Stomach (tissue), 9 donors: ENCODE measurements around the gene XYLT1. TPM values are rescaled to one million over a fixed set of nuclear protein-coding genes. Genes with fewer than 3 reads are reported as not detected.
A peak's percentile ranks its signal among the peaks of the same experiment; 100 is the strongest.

ENCODE experiments used
- DNase-seq, 2 donors: peaks; one replicate each; pipeline versions ENCODE4 v3.0.0 to v3.0.0-alpha.2; 2013 to 2019
- H3K27ac ChIP-seq, 5 donors: fragments of 200-600 bp in 4 of 5; sonication (generic) in 4 of 5; one replicate each; pipeline ENCODE4 v1.5.1; 2013 to 2019; ENCODE audit warnings: mild to moderate bottlenecking in 1 of 5, moderate library complexity in 1 of 5
- H3K27me3 ChIP-seq, 3 donors: fragments of 200-600 bp; sonication (generic); one replicate each; pipeline ENCODE4 v1.5.1; 2017 to 2019; ENCODE audit warnings: mixed run types in 1 of 3
- H3K36me3 ChIP-seq, 4 donors: fragments of 200-600 bp; sonication (generic); 1 replicate in 3 of 4; 2 replicates in 1 of 4; pipeline ENCODE4 v1.5.1; 2016 to 2019
- H3K4me1 ChIP-seq, 4 donors: fragments of 200-600 bp; sonication (generic); one replicate each; pipeline ENCODE4 v1.5.1; 2016 to 2019
- H3K4me3 ChIP-seq, 4 donors: fragments of 200-600 bp; sonication (generic) in 3 of 4; one replicate each; pipeline ENCODE4 v1.5.1; 2016 to 2019; ENCODE audit warnings: mild to moderate bottlenecking in 1 of 4
- H3K9me3 ChIP-seq, 4 donors: fragments of 200-600 bp; sonication (generic); one replicate each; pipeline ENCODE4 v1.5.1; 2016 to 2019
- CTCF ChIP-seq, 7 experiments: fragments of 450-650 bp in 4 of 7; fragments of 200-600 bp in 3 of 7; sonication (generic) in 3 of 7; IDR thresholded peaks; one replicate each; pipeline ENCODE4 v1.5.1; 2016 to 2019; ENCODE audit warnings: antibody characterized with exemption in 7 of 7, control low read depth in 2 of 7, mild to moderate bottlenecking in 1 of 7
- EP300 ChIP-seq: sonication (generic); formaldehyde crosslinking; IDR thresholded peaks from one replicate; pipeline ENCODE4 v1.6.1; 2017; ENCODE audit warnings: antibody characterized with exemption
- POLR2A ChIP-seq, 4 donors: fragments of 450-650 bp; IDR thresholded peaks; one replicate each; pipeline ENCODE4 v1.6.1; 2016; ENCODE audit warnings: antibody characterized with exemption in 4 of 4, control low read depth in 2 of 4, mild to moderate bottlenecking in 1 of 4, moderate library complexity in 1 of 4
- POLR2AphosphoS5 ChIP-seq, 3 donors: sonication (generic); formaldehyde crosslinking; IDR thresholded peaks; one replicate each; pipeline ENCODE4 v1.6.1; 2016; ENCODE audit warnings: antibody characterized with exemption in 3 of 3
- WGBS, 5 donors: extraction: QIAGEN DNeasy Blood & Tissue Kit in 3 of 5; methylation state at CpG; one replicate each; pipeline versions ENCODE4 v1.1.5 to v1.1.7; 2013 to 2018; 5-methylcytosine and 5-hydroxymethylcytosine counted together
- intact Hi-C: fragments of 100-400 bp; cut with DNase I; formaldehyde crosslinking; loops from one replicate; pipeline ENCODE4 v1.15.1; 2023; ENCODE audit warnings: low total_unique reads
- polyA plus RNA-seq, 3 donors: library from polyadenylated mRNA; stranded (reverse); fragments of 200-250 nt; gene quantifications; one replicate each; pipeline ENCODE4 v1.2.3, GENCODE V29; 2013
- total RNA-seq, 5 donors: library from RNA; depleted of rRNA; stranded (reverse); fragments of >200 nt; gene quantifications; one replicate each; pipeline versions ENCODE4 v1.1.0 to v1.2.3, GENCODE V29; 2014 to 2016
- donor health status: healthy with polysubstance abuse.
- donor health status: Bipolar disorder and iron deficiency.
- donor health status: healthy.

XYLT1 gene
- total and polyA plus RNA-seq, 8 donors, result 0.87 to 59.5 (median 9.5) TPM

- H3K27me3 ChIP-seq, result no peaks in the 10 kb centered on the region
- peak overlapping the region in 1 of 5 donors; percentile 78 for H3K27ac ChIP-seq
- H3K4me3 ChIP-seq, result no peak overlapping the region
- H3K36me3 ChIP-seq, result no peaks in the 10 kb centered on the region
- intact Hi-C loops, result no loop called here
- DNase-seq, result no peak
- TF ChIP-seq POLR2AphosphoS5 (IDR thresholded peaks at IDR 0.05) (peak in 2 of 3 donors; percentile 9 to 10), CTCF (IDR thresholded peaks at IDR 0.05) (no peak)
- no peaks in the 10 kb centered on the region for H3K9me3 ChIP-seq
- H3K4me1 ChIP-seq, result peaks cover 0 to 60% (median 26%) of the 10 kb centered on the region in 4 donors
- 73 to 94% (median 75%) methylated on average over 7 to 10 of the region's 10 CpGs for WGBS, 5 donors
Measured at GRCh38 chr16:17331071-17331607, 139.6 kb downstream of the XYLT1 start.

GRCh38 chr16:17330044-17330443, 140.7 kb downstream of the XYLT1 start:
- Histone ChIP-seq H3K27me3 (no peaks in the 10 kb centered on the region), H3K36me3 (no peaks in the 10 kb centered on the region), H3K4me3 (no peak overlapping the region), H3K27ac (peak overlapping the region in 2 of 5 donors; percentile 14 to 70), H3K4me1 (peaks cover 0 to 55% (median 24%) of the 10 kb centered on the region in 4 donors), H3K9me3 (no peaks in the 10 kb centered on the region)
- DNase-seq, result peak in 1 of 2 donors; percentile 74
- intact Hi-C loops, result no loop called here
- TF ChIP-seq CTCF (IDR thresholded peaks at IDR 0.05) (no peak), POLR2AphosphoS5 (IDR thresholded peaks at IDR 0.05) (no peak), EP300 (no peak), POLR2A (IDR thresholded peaks at IDR 0.05) (no peak)
- WGBS, 5 donors, result 46 to 57% (median 53%) methylated on average over 4 of the region's 4 CpGs

GRCh38 chr16:17329391-17329790, 141.4 kb downstream of the XYLT1 start:
- Histone ChIP-seq H3K9me3 (no peaks in the 10 kb centered on the region), H3K27ac (peak overlapping the region in 4 of 5 donors; percentile 31 to 70 (median 46)), H3K36me3 (no peaks in the 10 kb centered on the region), H3K4me1 (peaks cover 0 to 53% (median 24%) of the 10 kb centered on the region in 4 donors), H3K4me3 (no peak overlapping the region), H3K27me3 (no peaks in the 10 kb centered on the region)
- no peak for DNase-seq
- WGBS, 5 donors, result 27 to 40% (median 36%) methylated on average over 5 of the region's 5 CpGs
- TF ChIP-seq POLR2AphosphoS5 (IDR thresholded peaks at IDR 0.05), result no peak
- no peak for TF ChIP-seq CTCF (IDR thresholded peaks at IDR 0.05)
- no peak for TF ChIP-seq POLR2A (IDR thresholded peaks at IDR 0.05)
- no peak for TF ChIP-seq EP300
- intact Hi-C loops, result no loop called here

GRCh38 chr16:17328932-17329331, 141.8 kb downstream of the XYLT1 start:
- TF ChIP-seq EP300, result no peak
- TF ChIP-seq CTCF (IDR thresholded peaks at IDR 0.05), result no peak
- no peak for TF ChIP-seq POLR2A (IDR thresholded peaks at IDR 0.05)
- no peak for TF ChIP-seq POLR2AphosphoS5 (IDR thresholded peaks at IDR 0.05)

More at GRCh38 chr16:17328932-17329331, 141.8 kb downstream of the XYLT1 start:
- intact Hi-C loops, result no loop called here
- H3K4me1 ChIP-seq, result peaks cover 0 to 49% (median 24%) of the 10 kb centered on the region in 4 donors
- peak in 1 of 2 donors; percentile 74 for DNase-seq
- no peaks in the 10 kb centered on the region for H3K9me3 ChIP-seq
- peak overlapping the region in 4 of 5 donors; percentile 31 to 70 (median 46) for H3K27ac ChIP-seq
- H3K4me3 ChIP-seq, result no peak overlapping the region
- H3K27me3 ChIP-seq, result no peaks in the 10 kb centered on the region
- H3K36me3 ChIP-seq, result no peaks in the 10 kb centered on the region
- WGBS, 5 donors, result 28 to 40% (median 38%) methylated on average over 9 of the region's 9 CpGs
